Retinal pigment epithelial cell (primary cell): Measurements from ENCODE around the gene TSPO.
A peak's percentile ranks its signal among the peaks of the same experiment; 100 is the strongest.

Source experiments
- DNase-seq: peaks from one replicate; pipeline ENCODE4 v3.0.0-alpha.2; 2010; ENCODE audit warnings: low read depth
- H3K4me3 ChIP-seq: 2 replicates; pipeline ENCODE4 v1.5.1; 2011; ENCODE audit warnings: mild to moderate bottlenecking, low read length, control low read depth, moderate library complexity
- CTCF ChIP-seq: conservative IDR thresholded peaks from 2 replicates; pipeline ENCODE4 v1.5.1; 2011; ENCODE audit warnings: low read depth, low read length, control low read depth, inconsistent platforms

Gene TSPO

GRCh38 chr22:43180670-43181069 is 29.3 kb downstream of the TSPO start:
- DNase-seq, result no peak
- no peak for TF ChIP-seq CTCF
- H3K4me3 ChIP-seq, result no peak overlapping the region

GRCh38 chr22:43181321-43182076 is 30.1 kb downstream of the TSPO start:
- DNase-seq, result no peak
- no peak overlapping the region for H3K4me3 ChIP-seq
- TF ChIP-seq CTCF, result no peak

- no peak for TF ChIP-seq CTCF
- no peak for DNase-seq
- no peak overlapping the region for H3K4me3 ChIP-seq
Measured at GRCh38 chr22:43182118-43182517, 30.8 kb downstream of the TSPO start.

- H3K4me3 ChIP-seq, result no peak overlapping the region
- no peak for DNase-seq
- no peak for TF ChIP-seq CTCF
Measured at GRCh38 chr22:43182726-43183125, 31.4 kb downstream of the TSPO start.

- peak; percentile 69 for DNase-seq
- TF ChIP-seq CTCF, result no peak
- H3K4me3 ChIP-seq, result no peak overlapping the region
Measured at GRCh38 chr22:43183496-43184277, 32.3 kb downstream of the TSPO start.

- peak overlapping the region; percentile 74 for H3K4me3 ChIP-seq
- no peak for TF ChIP-seq CTCF
- DNase-seq, result no peak
Measured at GRCh38 chr22:43185860-43186261, 34.5 kb downstream of the TSPO start.
